GM06990 (cell line): ENCODE measurements around the gene DIAPH1.
A peak's percentile ranks its signal among the peaks of the same experiment; 100 is the strongest.

Experiments
- DNase-seq: peaks from one replicate; pipeline ENCODE4 v3.0.0-alpha.2; 2011; ENCODE audit not compliant: insufficient read length; ENCODE audit errors: extremely low read depth
- H3K27me3 ChIP-seq: replicated peaks from 2 replicates; pipeline ENCODE4 v1.6.0; 2011; ENCODE audit warnings: low read length; ENCODE audit not compliant: control insufficient read depth, insufficient read depth
- H3K36me3 ChIP-seq: 2 replicates; pipeline ENCODE4 v1.5.1; 2011; ENCODE audit warnings: low read length; ENCODE audit not compliant: control insufficient read depth, insufficient read depth
- H3K4me3 ChIP-seq: replicated peaks from 2 replicates; pipeline ENCODE4 v1.5.1; 2011; ENCODE audit warnings: low read depth, mild to moderate bottlenecking, control low read depth, low read length
- CTCF ChIP-seq: IDR thresholded peaks from 2 replicates; pipeline ENCODE4 v1.5.1; 2011; ENCODE audit warnings: low read length, control low read depth, mild to moderate bottlenecking, inconsistent platforms; ENCODE audit not compliant: insufficient read depth, poor library complexity, severe bottlenecking

DIAPH1 gene

GRCh38 chr5:141635646-141636045 lies 16.8 kb upstream of the DIAPH1 start:
- DNase-seq: no peak
- no peak for TF ChIP-seq CTCF
- peak overlapping the region; percentile 91 for H3K4me3 ChIP-seq
- peaks cover 3% of the 10 kb centered on the region for H3K36me3 ChIP-seq
- no peaks in the 10 kb centered on the region for H3K27me3 ChIP-seq

- H3K36me3 ChIP-seq: peaks cover 4% of the 10 kb centered on the region
- H3K27me3 ChIP-seq: no peaks in the 10 kb centered on the region
- no peak for TF ChIP-seq CTCF
- DNase-seq: no peak
- H3K4me3 ChIP-seq: no peak overlapping the region
Observed at GRCh38 chr5:141634720-141635119, 15.9 kb upstream of the DIAPH1 start.

GRCh38 chr5:141633871-141634561 lies 15.2 kb upstream of the DIAPH1 start:
- Histone ChIP-seq H3K36me3 (peaks cover 10% of the 10 kb centered on the region), H3K4me3 (no peak overlapping the region), H3K27me3 (no peaks in the 10 kb centered on the region)
- peak; percentile 56 for DNase-seq
- no peak for TF ChIP-seq CTCF

GRCh38 chr5:141632650-141633049 lies 13.8 kb upstream of the DIAPH1 start:
- H3K4me3 ChIP-seq: no peak overlapping the region
- no peak for TF ChIP-seq CTCF
- peaks cover 20% of the 10 kb centered on the region for H3K36me3 ChIP-seq
- DNase-seq: no peak
- no peaks in the 10 kb centered on the region for H3K27me3 ChIP-seq

- Histone ChIP-seq H3K4me3 (no peak overlapping the region), H3K27me3 (no peaks in the 10 kb centered on the region), H3K36me3 (peaks cover 28% of the 10 kb centered on the region)
- DNase-seq: no peak
- TF ChIP-seq CTCF: no peak
Observed at GRCh38 chr5:141630570-141631140, 11.9 kb upstream of the DIAPH1 start.
